SK-N-SH (cell line): Measurements from ENCODE around the gene CACNA2D3. TPM values are rescaled to one million over a fixed set of nuclear protein-coding genes. Genes with fewer than 3 reads are reported as not detected.

ENCODE experiments used
- CTCF ChIA-PET: fragments of 300-600, 350-600 bp; formaldehyde crosslinking; extraction: SDS; loops from one replicate; lab custom pipeline; 2021; lab: Yijun Ruan, JAX
- POLR2A ChIA-PET: fragments of 350-600 bp; sonication (Branson Sonifier 250); formaldehyde crosslinking; extraction: SDS; loops from one replicate; lab custom pipeline; 2020; ENCODE audit warnings: antibody characterized with exemption, inconsistent platforms; lab: Yijun Ruan, JAX
- DNase-seq: peaks from one replicate; pipeline ENCODE4 v3.0.0; 2012
- H2AFZ ChIP-seq: fragments of 200-600 bp; sonication (generic); 2 replicates; pipeline ENCODE4 v1.8.1; 2016; ENCODE audit warnings: antibody characterized with exemption, mild to moderate bottlenecking, low read depth
- H3F3A ChIP-seq: fragments of 200-600 bp; sonication (generic); replicated peaks from 2 replicates; pipeline ENCODE3; 2016; ENCODE audit warnings: antibody characterized with exemption, mild to moderate bottlenecking; ENCODE audit not compliant: insufficient read depth
- H3K27ac ChIP-seq, 2 experiments: fragments of 200-500 bp in 1 of 2; fragments of 200-600 bp in 1 of 2; sonication (Bioruptor generic) in 1 of 2; sonication (generic), shearing (Covaris generic) in 1 of 2; 2 replicates each; pipeline versions ENCODE4 v1.5.1 to v1.6.1; 2014 to 2016; ENCODE audit warnings: low read depth in 2 of 2, inconsistent platforms in 1 of 2, low read length in 1 of 2, mild to moderate bottlenecking in 1 of 2, mixed read lengths in 1 of 2
- H3K27me3 ChIP-seq: fragments of 200-600 bp; sonication (generic), shearing (Covaris generic); 2 replicates; pipeline ENCODE4 v1.6.1; 2016; ENCODE audit warnings: mixed run types; ENCODE audit not compliant: insufficient read depth
- H3K36me3 ChIP-seq, 2 experiments: fragments of 200-500 bp in 1 of 2; fragments of 200-600 bp in 1 of 2; sonication (Bioruptor generic) in 1 of 2; sonication (generic) in 1 of 2; replicated peaks in 1 of 2; 2 replicates each; pipeline versions ENCODE3 to v1.5.1; 2014 to 2016; ENCODE audit warnings: low read length in 1 of 2, mild to moderate bottlenecking in 1 of 2; ENCODE audit not compliant: insufficient read depth in 2 of 2, control insufficient read depth in 1 of 2
- H3K4me1 ChIP-seq, 2 experiments: fragments of 200-500 bp in 1 of 2; fragments of 200-600 bp in 1 of 2; sonication (Bioruptor generic) in 1 of 2; sonication (generic), shearing (Covaris generic) in 1 of 2; 2 replicates each; pipeline versions ENCODE4 v1.5.1 to v1.6.1; 2014 to 2016; ENCODE audit warnings: low read depth in 1 of 2, low read length in 1 of 2, mixed run types in 1 of 2; ENCODE audit not compliant: insufficient read depth in 2 of 2, control insufficient read depth in 1 of 2
- H3K4me2 ChIP-seq: fragments of 200-600 bp; sonication (generic), shearing (Covaris generic); 2 replicates; pipeline ENCODE4 v1.6.1; 2017; ENCODE audit warnings: mixed run types
- H3K4me3 ChIP-seq, 2 experiments: fragments of 200-500 bp in 1 of 2; fragments of 200-600 bp in 1 of 2; sonication (Bioruptor generic) in 1 of 2; sonication (generic), shearing (Covaris generic) in 1 of 2; 2 replicates each; pipeline versions ENCODE4 v1.5.1 to v1.8.1; 2014 to 2016; ENCODE audit warnings: low read depth in 2 of 2, inconsistent platforms in 1 of 2, low read length in 1 of 2, mild to moderate bottlenecking in 1 of 2, mixed read lengths in 1 of 2, moderate library complexity in 1 of 2
- H3K79me2 ChIP-seq: fragments of 200-600 bp; sonication (generic); 2 replicates; pipeline ENCODE4 v1.8.1; 2017; ENCODE audit warnings: mild to moderate bottlenecking; ENCODE audit not compliant: insufficient read depth
- H3K9ac ChIP-seq: fragments of 200-600 bp; sonication (generic); 2 replicates; pipeline ENCODE4 v1.6.1; 2017; ENCODE audit warnings: mixed run types
- H3K9me2 ChIP-seq: fragments of 200-600 bp; sonication (generic); 2 replicates; pipeline ENCODE4 v1.6.1; 2017; ENCODE audit warnings: mixed run types
- H3K9me3 ChIP-seq: fragments of 200-600 bp; sonication (generic); 2 replicates; pipeline ENCODE4 v1.6.1; 2017; ENCODE audit warnings: mixed run types, mild to moderate bottlenecking, moderate library complexity
- H4K20me1 ChIP-seq: fragments of 200-600 bp; sonication (generic); 2 replicates; pipeline ENCODE4 v1.6.1; 2017; ENCODE audit warnings: mild to moderate bottlenecking, mixed run types; ENCODE audit not compliant: insufficient read depth
- CTCF ChIP-seq: fragments of 200-600 bp; sonication (generic); IDR thresholded peaks from 2 replicates; pipeline ENCODE4 v1.6.1; 2017; ENCODE audit warnings: antibody characterized with exemption, mild to moderate bottlenecking, moderate library complexity
- ELF1 ChIP-seq: IDR thresholded peaks from 2 replicates; pipeline ENCODE4 v1.4.0; 2012
- FOXJ3 ChIP-seq: sonication (generic); formaldehyde crosslinking; IDR thresholded peaks from 2 replicates; pipeline ENCODE4 v1.5.1; 2020; ENCODE audit warnings: mild to moderate bottlenecking, missing genetic modification reagents
- GABPA ChIP-seq: IDR thresholded peaks from 2 replicates; pipeline ENCODE4 v1.4.0; 2012; ENCODE audit warnings: low read depth, mild to moderate bottlenecking
- GATA2 ChIP-seq: sonication (generic); formaldehyde crosslinking; IDR thresholded peaks from 2 replicates; pipeline ENCODE4 v1.5.0; 2020; ENCODE audit warnings: mild to moderate bottlenecking, missing genetic modification reagents
- MAX ChIP-seq: IDR thresholded peaks from 2 replicates; pipeline ENCODE4 v1.4.0; 2012; ENCODE audit warnings: low read depth
- REST ChIP-seq: IDR thresholded peaks from 2 replicates; pipeline ENCODE4 v1.6.1; 2012; ENCODE audit warnings: mild to moderate bottlenecking, low read depth, low read length, moderate library complexity
- SMC3 ChIP-seq: IDR thresholded peaks from 2 replicates; pipeline ENCODE4 v1.6.1; 2012; ENCODE audit warnings: low read depth, low read length, improper control_type of control experiment
- TEAD4 ChIP-seq: IDR thresholded peaks from 2 replicates; pipeline ENCODE4 v1.4.0; 2012; ENCODE audit warnings: mild to moderate bottlenecking, borderline replicate concordance; ENCODE audit not compliant: insufficient read depth
- USF1 ChIP-seq: IDR thresholded peaks from 2 replicates; pipeline ENCODE4 v1.4.0; 2012; ENCODE audit warnings: low read depth, borderline replicate concordance
- ZBTB33 ChIP-seq: IDR thresholded peaks from 2 replicates; pipeline ENCODE4 v1.4.0; 2012; ENCODE audit warnings: low read depth, borderline replicate concordance
- WGBS: methylation state at CpG from one replicate; pipeline ENCODE4 v1.1.6; 2017; ENCODE audit warnings: low lambda C conversion rate; 5-methylcytosine and 5-hydroxymethylcytosine counted together
- polyA plus RNA-seq, 3 experiments: library from polyadenylated mRNA; depleted of rRNA; stranded (reverse); fragments of >200 nt; gene quantifications; 2 replicates each; pipeline ENCODE4 v1.2.3, GENCODE V29; 2012

The CACNA2D3 gene
- polyA plus RNA-seq, 1 of the 3 experiments (the other 2 are of a cell fraction) = 0.15 TPM

- POLR2A ChIA-PET = no interaction called here
- Histone ChIP-seq H3K79me2 (no peaks in the 10 kb centered on the region), H4K20me1 (no peaks in the 10 kb centered on the region), H3K27ac (no peak overlapping the region), H3K4me2 (no peak overlapping the region), H3K9me2 (no peaks in the 10 kb centered on the region), H3K4me1 (no peaks in the 10 kb centered on the region), H3K9me3 (no peaks in the 10 kb centered on the region), H3K9ac (no peak overlapping the region), H3K27me3 (no peaks in the 10 kb centered on the region), H2AFZ (no peak overlapping the region), H3K36me3 (no peaks in the 10 kb centered on the region), H3F3A (no peaks in the 10 kb centered on the region), H3K4me3 (no peak overlapping the region)
- 35% methylated on average over 1 of the region's 1 CpG for WGBS
- TF ChIP-seq CTCF (no peak), MAX (no peak), REST (no peak), ZBTB33 (no peak), SMC3 (no peak), ELF1 (no peak), GATA2 (no peak), FOXJ3 (CRISPR knock-in tag) (no peak), TEAD4 (no peak), USF1 (no peak), GABPA (no peak)
- CTCF ChIA-PET = interaction anchor here (0.9 kb wide), 2 partner anchors 9 to 10 kb away, joined by 3 read pairs; no protein-coding TSS in a partner anchor
- no peak for DNase-seq
Measured at GRCh38 chr3:54746722-54747121, 624.4 kb downstream of the CACNA2D3 start.
